Stimulated activated CD8-positive, alpha-beta memory T cell treated with anti-CD3 and anti-CD28 coated beads, Interleukin-12 subunit alpha, Interleukin-12 subunit beta, amount 100 ng/mL, for 1 hour (primary cell): Measurements from ENCODE around the gene THAP4.
"Not testable (repeated sequence)": the region's sequence is repeated elsewhere in the genome, so short reads cannot be mapped to it uniquely, and the experiment has no call there.

ENCODE experiments used
- DNase-seq: peaks from one replicate; pipeline ENCODE4 v3.0.0-alpha.2; 2020; ENCODE audit warnings: low read depth

Gene THAP4

GRCh38 chr2:241665731-241666440 lies 28.9 kb upstream of the THAP4 start:
- DNase-seq, result no peak

- not testable (repeated sequence) for DNase-seq
Observed at GRCh38 chr2:241662731-241663130, 25.8 kb upstream of the THAP4 start.

GRCh38 chr2:241660593-241661213 lies 23.7 kb upstream of the THAP4 start:
- no peak for DNase-seq

- DNase-seq, result no peak
Observed at GRCh38 chr2:241659150-241659739, 22.3 kb upstream of the THAP4 start.

GRCh38 chr2:241658296-241658695 lies 21.3 kb upstream of the THAP4 start:
- no peak for DNase-seq

GRCh38 chr2:241657786-241658254 lies 20.9 kb upstream of the THAP4 start:
- DNase-seq, result no peak

GRCh38 chr2:241656190-241656741 lies 19.3 kb upstream of the THAP4 start:
- DNase-seq, result no peak

GRCh38 chr2:241655516-241656189 lies 18.7 kb upstream of the THAP4 start:
- DNase-seq, result no peak

GRCh38 chr2:241654551-241654950 lies 17.6 kb upstream of the THAP4 start:
- no peak for DNase-seq

- DNase-seq, result no peak
Observed at GRCh38 chr2:241653210-241653750, 16.3 kb upstream of the THAP4 start.

GRCh38 chr2:241652722-241653121 lies 15.8 kb upstream of the THAP4 start:
- DNase-seq, result no peak

GRCh38 chr2:241652142-241652541 lies 15.2 kb upstream of the THAP4 start:
- DNase-seq, result no peak

- DNase-seq, result no peak
Observed at GRCh38 chr2:241649927-241650326, 13.0 kb upstream of the THAP4 start.

GRCh38 chr2:241649404-241649803 lies 12.4 kb upstream of the THAP4 start:
- DNase-seq, result no peak

GRCh38 chr2:241648453-241648852 lies 11.5 kb upstream of the THAP4 start:
- DNase-seq, result no peak

GRCh38 chr2:241645915-241646645 lies 9.1 kb upstream of the THAP4 start:
- DNase-seq, result no peak

- DNase-seq, result no peak
Observed at GRCh38 chr2:241645056-241645914, 8.3 kb upstream of the THAP4 start.

- DNase-seq, result no peak
Observed at GRCh38 chr2:241641631-241642030, 4.7 kb upstream of the THAP4 start.

- no peak for DNase-seq
Observed at GRCh38 chr2:241640165-241640795, 3.3 kb upstream of the THAP4 start.

- DNase-seq, result no peak
Observed at GRCh38 chr2:241639385-241639784, 2.4 kb upstream of the THAP4 start.
